ENCODE data around the gene TNFAIP8L2. TPM values are rescaled to one million over a fixed set of nuclear protein-coding genes. Genes with fewer than 3 reads are reported as not detected.

The TNFAIP8L2 gene
- total RNA-seq, 3 donors from 2014 or later = 5.6 to 6.9 (median 5.7) TPM

Other genes starting within 250 kb of the TNFAIP8L2 start
- gene SETDB1, start 230.3 kb upstream of the TNFAIP8L2 start, total RNA-seq = 10 to 100 TPM; 33.4 to 44.6 (median 41.0) TPM
- 100 to 1,000 TPM; 121 to 131 (median 128) TPM for gene CERS2, start 181.8 kb upstream of the TNFAIP8L2 start, total RNA-seq
- 10 to 100 TPM in 1 of 3 donors, 1 to 10 TPM in 1, not detected in 1; 3.6 to 13.0 TPM for gene ANXA9, start 174.4 kb upstream of the TNFAIP8L2 start, total RNA-seq
- 10 to 100 TPM; 26.2 to 33.5 (median 26.5) TPM for gene MINDY1, start 149.7 kb upstream of the TNFAIP8L2 start, total RNA-seq
- gene PRUNE1, start 148.2 kb upstream of the TNFAIP8L2 start, total RNA-seq = 10 to 100 TPM; 21.6 to 34.1 (median 32.8) TPM
- 10 to 100 TPM in 2 of 3 donors, under 1 TPM in 1; 0.16 to 47.1 (median 17.0) TPM for gene BNIPL, start 120.1 kb upstream of the TNFAIP8L2 start, total RNA-seq
- 1 to 10 TPM; 4.6 to 8.3 (median 7.6) TPM for gene C1orf56, start 108.9 kb upstream of the TNFAIP8L2 start, total RNA-seq
- 100 to 1,000 TPM in 1 of 3 donors, 10 to 100 TPM in 2; 49.4 to 130 (median 85.9) TPM for gene CDC42SE1, start 97.0 kb upstream of the TNFAIP8L2 start, total RNA-seq
- 1 to 10 TPM in 2 of 3 donors, under 1 TPM in 1; 0.16 to 1.9 (median 1.3) TPM for gene MLLT11, start 96.3 kb upstream of the TNFAIP8L2 start, total RNA-seq
- 10 to 100 TPM; 19.5 to 32.0 (median 20.6) TPM for gene GABPB2, start 85.9 kb upstream of the TNFAIP8L2 start, total RNA-seq
- gene SEMA6C, start 10.0 kb upstream of the TNFAIP8L2 start, total RNA-seq = 1 to 10 TPM; 2.9 to 6.4 (median 5.2) TPM
- 10 to 100 TPM; 11.7 to 17.0 (median 14.8) TPM for gene LYSMD1, start 9.3 kb downstream of the TNFAIP8L2 start, total RNA-seq
- 10 to 100 TPM; 14.9 to 23.8 (median 23.6) TPM for gene SCNM1, start 9.5 kb downstream of the TNFAIP8L2 start, total RNA-seq
- under 1 TPM in 1 of 3 donors, not detected in 2; 0.73 TPM for gene TMOD4, start 19.3 kb downstream of the TNFAIP8L2 start, total RNA-seq
- 10 to 100 TPM; 34.6 to 49.0 (median 34.7) TPM for gene VPS72, start 33.5 kb downstream of the TNFAIP8L2 start, total RNA-seq
- 10 to 100 TPM; 38.1 to 87.2 (median 61.6) TPM for gene PIP5K1A, start 41.9 kb downstream of the TNFAIP8L2 start, total RNA-seq
- gene PSMD4, start 98.1 kb downstream of the TNFAIP8L2 start, total RNA-seq = 100 to 1,000 TPM; 108 to 188 (median 140) TPM
- 10 to 100 TPM; 20.6 to 31.6 (median 25.9) TPM for gene ZNF687, start 125.7 kb downstream of the TNFAIP8L2 start, total RNA-seq
- 10 to 100 TPM; 59.2 to 91.8 (median 69.8) TPM for gene PI4KB, start 170.8 kb downstream of the TNFAIP8L2 start, total RNA-seq
- 10 to 100 TPM; 17.9 to 34.5 (median 25.9) TPM for gene RFX5, start 190.6 kb downstream of the TNFAIP8L2 start, total RNA-seq
- gene SELENBP1, start 216.1 kb downstream of the TNFAIP8L2 start, total RNA-seq = 100 to 1,000 TPM in 2 of 3 donors, 10 to 100 TPM in 1; 63.6 to 148 (median 123) TPM
- gene PSMB4, start 242.9 kb downstream of the TNFAIP8L2 start, total RNA-seq = 100 to 1,000 TPM; 234 to 270 (median 254) TPM

Measured in breast epithelium (tissue), 3 donors.